ENCODE results near the gene GRAMD4.

Gene GRAMD4

GRCh38 chr22:46695346-46696228 lies 75.4 kb downstream of the GRAMD4 start:
- no peak for DNase-seq

GRCh38 chr22:46696229-46696518 lies 76.0 kb downstream of the GRAMD4 start:
- DNase-seq = no peak

GRCh38 chr22:46696614-46697013 lies 76.4 kb downstream of the GRAMD4 start:
- no peak for DNase-seq

GRCh38 chr22:46697811-46698515 lies 77.8 kb downstream of the GRAMD4 start:
- DNase-seq = no peak

- no peak for DNase-seq
Measured at GRCh38 chr22:46699091-46699490, 78.9 kb downstream of the GRAMD4 start.

GRCh38 chr22:46701262-46701661 lies 81.1 kb downstream of the GRAMD4 start:
- DNase-seq = no peak

GRCh38 chr22:46703171-46703995 lies 83.2 kb downstream of the GRAMD4 start:
- no peak for DNase-seq

GRCh38 chr22:46703996-46704370 lies 83.8 kb downstream of the GRAMD4 start:
- no peak for DNase-seq

GRCh38 chr22:46706060-46706459 lies 85.9 kb downstream of the GRAMD4 start:
- DNase-seq = no peak

- no peak for DNase-seq
Measured at GRCh38 chr22:46707305-46707704, 87.1 kb downstream of the GRAMD4 start.

- no peak for DNase-seq
Measured at GRCh38 chr22:46707827-46708570, 87.8 kb downstream of the GRAMD4 start.

- no peak for DNase-seq
Measured at GRCh38 chr22:46708766-46709330, 88.7 kb downstream of the GRAMD4 start.

- DNase-seq = no peak
Measured at GRCh38 chr22:46710806-46711205, 90.6 kb downstream of the GRAMD4 start.

- no peak for DNase-seq
Measured at GRCh38 chr22:46712288-46712687, 92.1 kb downstream of the GRAMD4 start.

- no peak for DNase-seq
Measured at GRCh38 chr22:46714550-46714949, 94.4 kb downstream of the GRAMD4 start.

- DNase-seq = no peak
Measured at GRCh38 chr22:46719921-46720320, 99.7 kb downstream of the GRAMD4 start.

- DNase-seq = no peak
Measured at GRCh38 chr22:46721501-46722085, 101.4 kb downstream of the GRAMD4 start.

- no peak for DNase-seq
Measured at GRCh38 chr22:46723882-46724281, 103.7 kb downstream of the GRAMD4 start.

- DNase-seq = no peak
Measured at GRCh38 chr22:46725096-46725495, 104.9 kb downstream of the GRAMD4 start.

GRCh38 chr22:46726066-46726985 lies 106.1 kb downstream of the GRAMD4 start:
- DNase-seq = no peak

- no peak for DNase-seq
Measured at GRCh38 chr22:46726986-46727317, 106.8 kb downstream of the GRAMD4 start.

All from central memory CD4-positive, alpha-beta T cell (primary cell).